GM12865 (cell line): ENCODE measurements around the gene PIEZO1.
"Not testable (repeated sequence)": the region's sequence is repeated elsewhere in the genome, so short reads cannot be mapped to it uniquely, and the experiment has no call there.

Experiments used
- DNase-seq: peaks from one replicate; pipeline ENCODE4 v3.0.0; 2010; ENCODE audit warnings: low read depth
- H3K4me3 ChIP-seq: 2 replicates; pipeline ENCODE4 v1.5.1; 2011; ENCODE audit warnings: mild to moderate bottlenecking, low read depth, low read length, control low read depth
- CTCF ChIP-seq: IDR thresholded peaks from 2 replicates; pipeline ENCODE4 v1.5.1; 2011; ENCODE audit warnings: low read length, control low read depth, low read depth, inconsistent platforms; ENCODE audit not compliant: insufficient read depth; ENCODE audit errors: missing control alignments

Gene PIEZO1

GRCh38 chr16:88828711-88829110 is 43.7 kb upstream of the PIEZO1 start:
- no peak for DNase-seq
- no peak for TF ChIP-seq CTCF
- no peak overlapping the region for H3K4me3 ChIP-seq

- no peak for TF ChIP-seq CTCF
- H3K4me3 ChIP-seq, result no peak overlapping the region
- no peak for DNase-seq
These were observed 42.7 kb upstream of the PIEZO1 start for GRCh38 chr16:88827727-88828126.

GRCh38 chr16:88826070-88826840 is 41.2 kb upstream of the PIEZO1 start:
- H3K4me3 ChIP-seq, result no peak overlapping the region
- no peak for TF ChIP-seq CTCF
- DNase-seq, result no peak

GRCh38 chr16:88825146-88825545 is 40.1 kb upstream of the PIEZO1 start:
- no peak overlapping the region for H3K4me3 ChIP-seq
- no peak for TF ChIP-seq CTCF
- DNase-seq, result no peak

GRCh38 chr16:88824256-88825077 is 39.4 kb upstream of the PIEZO1 start:
- no peak for DNase-seq
- no peak for TF ChIP-seq CTCF

GRCh38 chr16:88823646-88824045 is 38.6 kb upstream of the PIEZO1 start:
- not testable (repeated sequence) for DNase-seq, H3K4me3 ChIP-seq

More at GRCh38 chr16:88824256-88825077, 39.4 kb upstream of the PIEZO1 start:
- no peak overlapping the region for H3K4me3 ChIP-seq

GRCh38 chr16:88822281-88823040 is 37.4 kb upstream of the PIEZO1 start:
- no peak overlapping the region for H3K4me3 ChIP-seq
- TF ChIP-seq CTCF, result no peak
- DNase-seq, result no peak
